Mesendoderm (in vitro differentiated cells): ENCODE results near the gene TEDDM1.
A peak's percentile ranks its signal among the peaks of the same experiment; 100 is the strongest.

ENCODE experiments used
- DNase-seq: peaks from one replicate; pipeline ENCODE4 v3.0.0; 2013
- H2AK5ac ChIP-seq: 2 replicates; pipeline ENCODE4 v1.6.1; 2013; ENCODE audit warnings: low read length, inconsistent platforms
- H2BK120ac ChIP-seq: 2 replicates; pipeline ENCODE4 v1.6.1; 2013; ENCODE audit warnings: low read depth, mild to moderate bottlenecking, low read length, moderate library complexity, mixed read lengths
- H2BK15ac ChIP-seq: replicated peaks from 2 replicates; pipeline ENCODE4 v1.6.1; 2013; ENCODE audit warnings: low read depth, mild to moderate bottlenecking, moderate library complexity
- H2BK5ac ChIP-seq: 2 replicates; pipeline ENCODE4 v1.6.1; 2013; ENCODE audit warnings: low read length, inconsistent platforms
- H3K18ac ChIP-seq: 2 replicates; pipeline ENCODE4 v1.6.1; 2013; ENCODE audit warnings: mild to moderate bottlenecking, low read length, mixed read lengths
- H3K23ac ChIP-seq: one replicate; pipeline ENCODE4 v1.6.1; 2013; ENCODE audit warnings: low read length
- H3K27ac ChIP-seq: 2 replicates; pipeline ENCODE4 v1.5.1; 2013; ENCODE audit warnings: low read depth, mild to moderate bottlenecking, inconsistent platforms, low read length, moderate library complexity
- H3K27me3 ChIP-seq: 2 replicates; pipeline ENCODE4 v1.6.1; 2013; ENCODE audit warnings: low read length, control low read depth, mild to moderate bottlenecking, inconsistent platforms; ENCODE audit not compliant: insufficient read depth, poor library complexity
- H3K36me3 ChIP-seq: 2 replicates; pipeline ENCODE4 v1.6.1; 2013; ENCODE audit warnings: low read length, inconsistent platforms; ENCODE audit not compliant: control insufficient read depth, insufficient read depth
- H3K4ac ChIP-seq: one replicate; pipeline ENCODE4 v1.6.1; 2013; ENCODE audit warnings: low read depth, mild to moderate bottlenecking, low read length, moderate library complexity
- H3K4me1 ChIP-seq: 2 replicates; pipeline ENCODE4 v1.6.1; 2013; ENCODE audit warnings: low read depth, low read length, inconsistent platforms; ENCODE audit not compliant: control insufficient read depth
- H3K4me2 ChIP-seq: 2 replicates; pipeline ENCODE4 v1.6.1; 2013; ENCODE audit warnings: low read length
- H3K4me3 ChIP-seq: 2 replicates; pipeline ENCODE4 v1.5.1; 2013; ENCODE audit warnings: mild to moderate bottlenecking, low read length
- H3K56ac ChIP-seq: one replicate; pipeline ENCODE4 v1.6.1; 2013; ENCODE audit warnings: low read length
- H3K79me1 ChIP-seq: 2 replicates; pipeline ENCODE4 v1.6.1; 2013; ENCODE audit warnings: low read length, inconsistent platforms
- H3K79me2 ChIP-seq: 2 replicates; pipeline ENCODE4 v1.6.1; 2013; ENCODE audit warnings: mild to moderate bottlenecking, low read length; ENCODE audit not compliant: control insufficient read depth, insufficient read depth
- H3K9ac ChIP-seq: 2 replicates; pipeline ENCODE4 v1.6.1; 2013; ENCODE audit warnings: low read length, inconsistent platforms
- H4K5ac ChIP-seq: one replicate; pipeline ENCODE4 v1.6.1; 2013; ENCODE audit warnings: low read length
- H4K8ac ChIP-seq: one replicate; pipeline ENCODE4 v1.6.1; 2013; ENCODE audit warnings: low read depth, mild to moderate bottlenecking, control low read depth, low read length, moderate library complexity
- WGBS: extraction: QIAGEN DNeasy Blood & Tissue Kit; methylation state at CpG from one replicate; pipeline ENCODE4 v1.1.7; 2013; ENCODE audit warnings: low lambda C conversion rate, missing lambda C conversion rate; ENCODE audit not compliant: insufficient coverage; ENCODE audit errors: extremely low coverage; 5-methylcytosine and 5-hydroxymethylcytosine counted together

TEDDM1 gene

GRCh38 chr1:182348961-182349747 lies 51.3 kb downstream of the TEDDM1 start:
- Histone ChIP-seq H3K4me1 (peaks cover 6% of the 10 kb centered on the region), H3K56ac (peak overlapping the region; percentile 25), H3K27me3 (no peaks in the 10 kb centered on the region), H3K79me2 (no peaks in the 10 kb centered on the region), H3K4ac (no peak overlapping the region), H3K23ac (no peak overlapping the region), H3K9ac (no peak overlapping the region), H2BK15ac (no peak overlapping the region), H3K4me2 (no peak overlapping the region), H3K18ac (no peak overlapping the region), H3K36me3 (no peaks in the 10 kb centered on the region), H4K8ac (no peak overlapping the region), H2BK5ac (no peak overlapping the region), H2AK5ac (no peak overlapping the region), H3K79me1 (no peaks in the 10 kb centered on the region), H3K27ac (no peak overlapping the region), H2BK120ac (no peak overlapping the region), H3K4me3 (no peak overlapping the region), H4K5ac (no peak overlapping the region)
- DNase-seq, result peak; percentile 21
- no CpG with 5 or more reads among the region's 6 CpGs for WGBS
